LNCaP clone FGC (cell line): ENCODE data around the gene RXRB.

Experiments used
- DNase-seq: peaks from one replicate; pipeline ENCODE4 v3.0.0-alpha.2; 2011; ENCODE audit warnings: low read depth
- H3K4me3 ChIP-seq: 2 replicates; pipeline ENCODE4 v1.5.1; 2011; ENCODE audit warnings: mild to moderate bottlenecking, low read depth, low read length, control low read depth
- TF ChIP-seq, protein P1 (sequence below): IDR thresholded peaks from 2 replicates; pipeline ENCODE4 v1.5.1; 2012; ENCODE audit warnings: mild to moderate bottlenecking; ENCODE audit not compliant: control insufficient read depth, insufficient read depth; ENCODE audit errors: extremely low read depth

RXRB gene

DNA sequence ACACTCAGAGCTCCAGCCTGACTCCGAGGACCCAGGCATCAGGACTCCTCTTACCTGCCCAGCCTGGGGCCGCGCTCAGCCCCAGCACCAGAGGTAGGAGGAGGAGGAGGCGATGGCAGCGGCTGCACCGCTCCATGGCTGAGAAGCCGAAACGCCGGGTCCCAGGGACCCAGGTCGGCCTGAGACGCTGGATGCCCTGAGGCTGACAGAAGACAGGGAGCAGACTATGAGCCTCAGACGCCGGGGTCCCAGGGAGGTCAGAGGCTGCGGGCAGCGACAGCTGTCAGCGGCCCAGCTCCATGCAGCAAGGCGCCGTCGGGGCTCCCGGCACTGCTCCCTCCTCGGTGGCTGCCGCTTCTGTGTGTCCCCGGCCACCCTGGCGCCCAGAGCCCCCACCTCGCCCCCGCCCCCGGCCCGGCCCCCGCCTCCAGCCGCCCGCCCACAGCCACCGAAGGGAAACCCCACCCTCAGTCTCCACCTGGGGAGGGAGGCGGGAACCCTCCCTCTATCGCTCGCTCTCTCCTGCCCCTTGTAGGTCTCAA is 8.3 kb downstream of the RXRB start, which contains the start of gene COL11A2:
Gene COL11A2 (minus strand): TSS at position 363 of the 542 bp plus-strand sequence. CDS start 227 bp downstream, at position 136.
- DNase-seq: no peak
- H3K4me3 ChIP-seq: no peak within 1 kb of the TSS
- TF ChIP-seq, protein P1, sequence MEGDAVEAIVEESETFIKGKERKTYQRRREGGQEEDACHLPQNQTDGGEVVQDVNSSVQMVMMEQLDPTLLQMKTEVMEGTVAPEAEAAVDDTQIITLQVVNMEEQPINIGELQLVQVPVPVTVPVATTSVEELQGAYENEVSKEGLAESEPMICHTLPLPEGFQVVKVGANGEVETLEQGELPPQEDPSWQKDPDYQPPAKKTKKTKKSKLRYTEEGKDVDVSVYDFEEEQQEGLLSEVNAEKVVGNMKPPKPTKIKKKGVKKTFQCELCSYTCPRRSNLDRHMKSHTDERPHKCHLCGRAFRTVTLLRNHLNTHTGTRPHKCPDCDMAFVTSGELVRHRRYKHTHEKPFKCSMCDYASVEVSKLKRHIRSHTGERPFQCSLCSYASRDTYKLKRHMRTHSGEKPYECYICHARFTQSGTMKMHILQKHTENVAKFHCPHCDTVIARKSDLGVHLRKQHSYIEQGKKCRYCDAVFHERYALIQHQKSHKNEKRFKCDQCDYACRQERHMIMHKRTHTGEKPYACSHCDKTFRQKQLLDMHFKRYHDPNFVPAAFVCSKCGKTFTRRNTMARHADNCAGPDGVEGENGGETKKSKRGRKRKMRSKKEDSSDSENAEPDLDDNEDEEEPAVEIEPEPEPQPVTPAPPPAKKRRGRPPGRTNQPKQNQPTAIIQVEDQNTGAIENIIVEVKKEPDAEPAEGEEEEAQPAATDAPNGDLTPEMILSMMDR: no peak

DNA sequence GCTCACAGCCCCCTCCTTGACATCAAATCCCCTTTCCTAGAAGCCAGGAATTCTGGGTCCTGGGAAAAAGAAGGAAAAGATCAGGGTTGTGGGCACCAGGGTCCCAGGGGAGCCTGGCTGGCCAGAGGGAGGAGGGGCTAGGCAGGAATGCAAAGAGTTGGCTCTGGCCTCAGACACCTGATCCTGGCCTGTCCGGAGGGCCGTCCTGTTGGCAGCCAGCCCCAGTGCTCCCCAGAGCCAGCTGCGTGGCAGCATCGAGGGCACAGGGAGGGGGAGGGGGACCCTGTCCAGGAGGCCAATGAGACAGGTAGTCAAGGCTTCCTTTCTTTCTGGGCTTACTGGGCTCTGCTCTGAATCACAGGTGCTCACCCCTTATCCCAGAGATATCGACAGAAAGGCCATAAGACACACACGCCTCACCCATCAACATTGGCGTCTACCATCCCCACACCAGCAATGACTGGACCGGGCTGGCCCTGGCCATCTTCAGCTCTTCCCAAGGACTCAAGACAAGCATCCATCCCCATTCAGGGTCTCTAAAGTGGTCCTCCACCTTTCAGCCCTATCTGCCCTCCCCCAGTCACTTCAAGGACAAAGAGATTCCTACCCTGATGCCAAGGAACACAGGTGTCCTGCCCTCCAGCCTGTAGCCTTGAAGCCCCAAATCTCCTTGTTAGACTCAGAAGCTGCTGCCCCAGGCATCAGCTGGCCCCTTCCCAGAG is 8.9 kb downstream of the RXRB start:
- TF ChIP-seq, protein P1: no peak
- no peak for DNase-seq
- no peak overlapping the region for H3K4me3 ChIP-seq

DNA sequence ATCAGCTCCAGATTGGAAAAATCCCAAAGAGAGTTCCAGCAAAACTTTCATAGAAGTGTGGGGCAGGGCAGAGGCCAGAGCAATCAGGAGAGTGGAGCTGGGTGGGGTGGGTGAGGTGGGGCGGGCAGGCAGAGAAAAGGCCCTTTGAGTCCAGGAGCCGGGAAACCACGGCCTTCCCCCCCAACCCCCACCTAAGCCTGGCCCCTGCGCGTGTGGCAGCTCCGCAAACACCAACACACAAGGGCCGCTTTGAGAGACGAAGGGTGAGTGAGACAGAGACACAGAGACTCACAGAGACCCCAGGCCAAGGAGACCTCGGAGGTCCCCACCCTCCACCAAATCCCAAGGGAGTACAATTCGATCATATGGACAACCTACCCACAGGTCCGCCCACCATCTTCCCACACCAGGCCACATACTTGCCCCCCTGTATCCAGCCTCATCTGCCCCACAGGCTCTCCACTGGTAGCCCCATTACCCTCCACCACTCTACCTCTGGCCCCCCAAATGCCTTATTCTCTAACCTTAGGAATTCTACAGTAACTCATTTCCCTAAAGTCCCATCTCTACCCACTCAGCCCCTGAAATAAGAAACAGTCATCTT is 9.9 kb downstream of the RXRB start:
- no peak for DNase-seq
- TF ChIP-seq, protein P1: no peak
- H3K4me3 ChIP-seq: no peak overlapping the region

DNA sequence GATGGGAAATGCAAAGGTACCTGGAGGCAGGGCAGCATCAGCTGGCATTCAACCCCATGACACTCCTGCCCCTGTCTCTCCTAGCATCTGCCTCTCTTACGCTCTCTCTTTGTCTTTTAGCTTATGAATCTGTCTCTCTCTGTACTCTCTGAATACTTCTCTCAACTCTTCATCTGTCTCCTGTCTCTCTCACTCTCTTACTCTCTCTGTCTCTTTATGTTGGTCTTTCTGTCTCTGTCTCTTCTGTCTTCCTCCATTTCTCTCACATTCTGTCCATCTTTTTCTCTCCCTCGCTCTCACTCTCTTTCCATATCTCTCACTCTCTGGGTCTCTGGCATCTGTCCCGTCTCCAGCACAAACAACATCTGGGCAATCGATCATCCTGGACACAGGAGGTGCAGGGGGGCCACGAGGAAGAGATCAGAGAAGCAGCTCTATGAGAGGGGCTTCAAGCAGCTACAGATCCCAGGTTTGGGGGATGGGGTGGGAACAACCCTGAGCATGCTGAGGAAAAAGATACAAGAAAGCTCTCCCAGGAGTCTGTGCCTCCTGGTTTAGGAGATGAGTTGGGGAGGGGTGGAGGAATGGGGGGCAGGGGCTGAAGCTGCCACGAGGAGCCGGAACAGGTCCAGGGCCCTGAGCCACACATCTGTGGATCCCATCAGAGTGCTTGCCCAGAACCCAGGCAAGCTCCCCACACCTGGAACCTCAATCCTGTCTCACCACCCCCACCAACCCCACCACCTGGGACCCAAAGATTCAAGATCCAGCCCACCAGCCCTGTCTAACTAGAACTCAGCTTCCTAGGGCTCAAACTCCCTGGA is 10.6 kb downstream of the RXRB start:
- H3K4me3 ChIP-seq: no peak overlapping the region
- TF ChIP-seq, protein P1: no peak
- no peak for DNase-seq

DNA sequence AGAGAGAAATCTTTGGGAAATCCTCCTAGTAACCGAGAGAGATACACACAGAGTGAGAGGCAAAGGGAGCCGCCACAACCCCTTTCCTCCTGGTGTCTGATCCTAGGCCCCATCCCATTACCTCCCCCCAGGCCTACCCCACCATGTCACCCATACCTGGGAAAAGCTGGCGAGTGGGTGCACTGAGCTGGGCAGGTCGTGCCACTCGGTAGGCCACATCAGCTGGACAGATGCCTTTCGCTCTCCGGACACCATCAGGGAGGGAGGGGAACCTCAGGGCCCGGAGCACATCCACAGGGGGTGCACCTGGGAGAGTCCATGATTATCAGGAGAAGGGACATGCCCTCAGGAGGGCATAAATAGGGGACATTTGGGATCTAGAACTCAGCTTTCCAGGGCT is 11.3 kb downstream of the RXRB start:
- no peak overlapping the region for H3K4me3 ChIP-seq
- TF ChIP-seq, protein P1: no peak
- DNase-seq: no peak

DNA sequence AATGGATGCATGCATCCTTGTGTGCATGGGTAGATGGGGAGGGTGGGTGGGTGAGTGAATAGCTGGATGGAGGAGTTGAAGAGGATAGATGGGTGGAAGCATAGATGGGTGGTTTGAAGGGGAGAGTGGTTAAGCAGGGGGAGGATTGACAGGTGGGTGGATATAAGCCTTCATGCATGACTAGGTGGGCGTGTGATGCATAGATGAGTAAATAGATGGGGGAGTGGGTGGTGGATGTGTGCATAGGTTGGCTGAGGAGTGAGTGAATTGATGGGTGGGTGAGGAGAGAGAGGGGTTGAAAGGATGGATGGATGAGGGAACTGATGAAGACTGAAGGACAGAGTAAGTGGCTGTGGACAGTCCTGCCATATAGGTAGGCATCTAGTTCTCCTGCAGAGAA is 12.7 kb downstream of the RXRB start:
- no peak for DNase-seq
- H3K4me3 ChIP-seq: no peak overlapping the region
- TF ChIP-seq, protein P1: no peak
